GM12872 (cell line): ENCODE data around the gene SPRYD7.
A peak's percentile ranks its signal among the peaks of the same experiment; 100 is the strongest.

Experiments used
- CTCF ChIP-seq: IDR thresholded peaks from 3 replicates; pipeline ENCODE4 v1.5.1; 2011; ENCODE audit warnings: low read depth, mild to moderate bottlenecking, low read length, moderate library complexity; ENCODE audit not compliant: insufficient read depth

The SPRYD7 gene

GRCh38 chr13:49936075-49936967, at the start of gene SPRYD7:
Gene SPRYD7 (minus strand): TSS chr13:49936340. CDS start chr13:49936235, 105 bp downstream.
- peak; percentile 85 for TF ChIP-seq CTCF

DNA sequence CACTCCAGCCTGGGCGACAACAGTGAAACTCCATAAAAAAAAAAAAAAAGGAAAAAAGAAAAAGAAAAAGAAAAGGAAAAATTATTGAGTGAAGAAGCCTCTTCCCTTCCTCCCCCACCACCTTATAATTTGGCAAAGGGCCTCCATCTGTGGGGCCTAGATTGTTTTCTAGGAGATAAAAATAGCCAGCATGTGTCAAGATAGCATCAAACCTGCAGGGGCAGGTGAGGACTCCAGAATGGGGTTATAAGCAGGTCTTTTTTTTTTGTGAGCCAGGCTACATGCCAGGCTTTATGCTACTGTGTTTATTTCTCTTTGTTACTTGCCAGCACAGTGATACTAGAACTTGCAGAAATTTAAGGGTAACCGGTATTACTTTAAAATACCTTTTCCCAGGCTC, 49.0 kb upstream of the SPRYD7 start:
- no peak for TF ChIP-seq CTCF

DNA sequence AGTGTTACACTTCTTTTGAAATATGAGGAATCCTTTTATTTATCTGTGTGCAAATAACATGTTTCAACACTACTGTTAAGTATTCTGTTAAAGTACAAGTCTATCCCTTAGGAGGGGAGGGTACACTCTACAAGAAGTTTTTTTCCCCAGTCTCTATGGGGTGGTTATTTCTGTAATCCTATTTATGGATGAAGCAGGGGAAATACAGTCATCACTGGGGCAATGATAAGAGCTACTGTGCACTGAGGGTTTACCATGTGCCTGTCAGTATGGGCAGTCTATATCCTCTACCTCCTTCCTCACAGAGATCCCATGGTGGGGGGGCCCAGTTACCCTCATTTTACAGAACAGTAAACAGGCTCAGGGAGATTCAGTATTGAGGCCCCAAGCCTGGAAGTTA, 44.1 kb upstream of the SPRYD7 start:
- no peak for TF ChIP-seq CTCF

DNA sequence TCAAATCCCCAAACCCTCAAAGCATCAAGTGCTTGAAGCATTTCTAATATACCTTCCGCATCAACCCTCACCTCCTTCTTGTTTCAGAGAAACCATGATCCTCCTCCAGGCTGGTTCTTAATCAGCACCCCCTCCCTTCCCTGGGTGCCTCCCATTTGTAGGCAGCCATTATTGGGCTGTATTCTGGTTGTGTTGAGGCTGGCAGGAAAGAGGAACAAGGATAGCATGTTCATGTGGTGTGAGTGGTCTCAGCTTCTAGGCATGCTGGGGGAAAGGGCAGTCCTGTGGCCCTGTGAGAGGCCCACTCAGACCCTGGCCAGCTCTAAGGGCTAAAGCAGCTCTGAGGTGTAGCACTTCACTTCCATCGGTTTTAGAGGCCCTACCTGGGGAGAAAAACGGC, 41.9 kb upstream of the SPRYD7 start:
- no peak for TF ChIP-seq CTCF

GRCh38 chr13:49976314-49977258, 40.4 kb upstream of the SPRYD7 start:
- TF ChIP-seq CTCF: peak; percentile 94

DNA sequence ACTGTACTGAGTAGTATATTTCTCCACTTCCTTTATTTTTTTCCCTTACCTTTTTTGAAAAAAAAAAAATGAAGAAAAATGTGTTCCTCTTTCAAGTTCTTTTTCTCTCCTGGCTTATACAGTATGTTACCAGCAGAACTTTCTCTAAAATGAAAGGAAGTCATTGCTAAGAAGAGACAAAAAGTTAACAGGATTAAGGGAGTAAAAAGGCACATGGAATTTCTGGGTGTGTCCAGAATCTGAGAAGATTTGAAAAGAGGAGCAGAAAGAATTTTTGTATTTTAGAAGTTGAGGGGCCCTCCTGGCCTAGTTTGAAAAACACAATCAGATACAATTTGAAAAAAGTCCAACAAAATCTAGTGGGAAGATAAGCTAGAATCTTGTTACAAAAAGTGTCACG, 39.7 kb upstream of the SPRYD7 start:
- no peak for TF ChIP-seq CTCF

- no peak for TF ChIP-seq CTCF
Observed at GRCh38 chr13:49972709-49973108, 36.6 kb upstream of the SPRYD7 start.
